Measurements from ENCODE around the gene EDEM1.

DNA sequence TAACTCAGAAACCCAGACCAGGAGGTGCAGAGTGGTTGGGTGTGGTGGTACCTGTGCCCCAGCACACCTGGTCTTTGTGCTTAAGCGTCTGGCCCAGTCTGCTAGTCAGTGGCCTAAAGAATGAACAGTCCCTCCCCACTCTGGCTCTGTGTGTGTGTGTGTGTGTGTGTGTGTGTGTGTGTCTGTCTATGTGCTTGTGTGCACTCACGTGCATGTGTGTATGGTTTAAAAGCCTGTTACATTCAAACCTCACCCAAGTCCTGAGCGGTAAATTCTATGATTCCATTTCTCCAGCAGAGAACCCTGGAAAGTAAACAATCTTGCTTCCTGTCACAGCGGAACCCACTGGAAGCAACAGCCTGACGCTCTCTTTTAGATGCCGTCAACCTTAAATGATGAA is 34.2 kb downstream of the EDEM1 start:
- TF ChIP-seq NR2C1 (IDR thresholded peaks at IDR 0.05) (no peak), RAD21 (IDR thresholded peaks at IDR 0.05; ENCODE audit: insufficient read depth, low read depth, low read length) (no peak), SIN3A (IDR thresholded peaks at IDR 0.05; ENCODE audit: low read depth, low read length) (no peak), EP300 (IDR thresholded peaks at IDR 0.05; ENCODE audit: borderline replicate concordance in 1 of 2, control insufficient read depth in 1 of 2, low read depth in 2 of 2, low read length in 2 of 2) (no peak), SMAD1 (IDR thresholded peaks at IDR 0.05; ENCODE audit: low read depth, partially characterized antibody) (no peak), PAX5 (IDR thresholded peaks at IDR 0.05; ENCODE audit: borderline replicate concordance, low read depth, low read length) (no peak), SMC3 (IDR thresholded peaks at IDR 0.05; ENCODE audit: borderline replicate concordance, low read length) (no peak), EZH2 (IDR thresholded peaks at IDR 0.05; ENCODE audit: borderline replicate concordance, control insufficient read depth, low read depth, low read length) (no peak), POLR2A (IDR thresholded peaks at IDR 0.05; ENCODE audit: low read depth, low read length) (no peak), SPI1 (IDR thresholded peaks at IDR 0.05; ENCODE audit: borderline replicate concordance, insufficient read depth, low read depth, low read length) (no peak)
- TF ChIP-seq, protein P1, sequence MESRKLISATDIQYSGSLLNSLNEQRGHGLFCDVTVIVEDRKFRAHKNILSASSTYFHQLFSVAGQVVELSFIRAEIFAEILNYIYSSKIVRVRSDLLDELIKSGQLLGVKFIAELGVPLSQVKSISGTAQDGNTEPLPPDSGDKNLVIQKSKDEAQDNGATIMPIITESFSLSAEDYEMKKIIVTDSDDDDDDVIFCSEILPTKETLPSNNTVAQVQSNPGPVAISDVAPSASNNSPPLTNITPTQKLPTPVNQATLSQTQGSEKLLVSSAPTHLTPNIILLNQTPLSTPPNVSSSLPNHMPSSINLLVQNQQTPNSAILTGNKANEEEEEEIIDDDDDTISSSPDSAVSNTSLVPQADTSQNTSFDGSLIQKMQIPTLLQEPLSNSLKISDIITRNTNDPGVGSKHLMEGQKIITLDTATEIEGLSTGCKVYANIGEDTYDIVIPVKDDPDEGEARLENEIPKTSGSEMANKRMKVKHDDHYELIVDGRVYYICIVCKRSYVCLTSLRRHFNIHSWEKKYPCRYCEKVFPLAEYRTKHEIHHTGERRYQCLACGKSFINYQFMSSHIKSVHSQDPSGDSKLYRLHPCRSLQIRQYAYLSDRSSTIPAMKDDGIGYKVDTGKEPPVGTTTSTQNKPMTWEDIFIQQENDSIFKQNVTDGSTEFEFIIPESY (IDR thresholded peaks at IDR 0.05), result no peak
- TF ChIP-seq, protein P2, sequence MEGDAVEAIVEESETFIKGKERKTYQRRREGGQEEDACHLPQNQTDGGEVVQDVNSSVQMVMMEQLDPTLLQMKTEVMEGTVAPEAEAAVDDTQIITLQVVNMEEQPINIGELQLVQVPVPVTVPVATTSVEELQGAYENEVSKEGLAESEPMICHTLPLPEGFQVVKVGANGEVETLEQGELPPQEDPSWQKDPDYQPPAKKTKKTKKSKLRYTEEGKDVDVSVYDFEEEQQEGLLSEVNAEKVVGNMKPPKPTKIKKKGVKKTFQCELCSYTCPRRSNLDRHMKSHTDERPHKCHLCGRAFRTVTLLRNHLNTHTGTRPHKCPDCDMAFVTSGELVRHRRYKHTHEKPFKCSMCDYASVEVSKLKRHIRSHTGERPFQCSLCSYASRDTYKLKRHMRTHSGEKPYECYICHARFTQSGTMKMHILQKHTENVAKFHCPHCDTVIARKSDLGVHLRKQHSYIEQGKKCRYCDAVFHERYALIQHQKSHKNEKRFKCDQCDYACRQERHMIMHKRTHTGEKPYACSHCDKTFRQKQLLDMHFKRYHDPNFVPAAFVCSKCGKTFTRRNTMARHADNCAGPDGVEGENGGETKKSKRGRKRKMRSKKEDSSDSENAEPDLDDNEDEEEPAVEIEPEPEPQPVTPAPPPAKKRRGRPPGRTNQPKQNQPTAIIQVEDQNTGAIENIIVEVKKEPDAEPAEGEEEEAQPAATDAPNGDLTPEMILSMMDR (IDR thresholded peaks at IDR 0.05 in 2 of 3, conservative IDR thresholded peaks at IDR 0.05 in 1 of 3; ENCODE audit: control insufficient read depth in 2 of 3, extremely low read depth in 1 of 3, insufficient read depth in 1 of 3, low read depth in 3 of 3, low read length in 3 of 3), result no peak

Measured in GM12878 (cell line).